Activated CD8-positive, alpha-beta memory T cell treated with anti-CD3 and anti-CD28 coated beads for 24 hours (primary cell): ENCODE results near the gene MKRN2.

Source experiments
- DNase-seq: peaks from one replicate; pipeline ENCODE4 v3.0.0-alpha.2; 2020

The MKRN2 gene

DNA sequence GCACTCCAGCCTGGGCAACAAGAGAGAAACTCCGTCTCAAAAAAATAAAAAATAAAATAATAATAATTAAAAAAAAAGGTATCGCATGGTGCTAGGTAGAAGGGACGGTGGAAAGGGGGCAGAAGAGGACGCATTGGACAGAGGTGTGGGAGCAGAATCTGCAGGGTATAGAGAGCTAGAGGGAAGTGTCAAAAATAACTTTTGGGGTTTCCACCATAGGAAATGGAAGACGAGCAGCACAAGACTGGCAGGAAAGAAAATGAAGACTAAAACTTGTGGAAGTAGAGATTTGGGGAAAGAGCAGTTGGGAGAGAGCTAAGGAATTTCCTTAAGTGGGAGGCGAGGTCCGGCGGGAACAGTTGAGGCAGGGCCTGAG is 585 bp upstream of the MKRN2 start:
- DNase-seq: no peak

DNA sequence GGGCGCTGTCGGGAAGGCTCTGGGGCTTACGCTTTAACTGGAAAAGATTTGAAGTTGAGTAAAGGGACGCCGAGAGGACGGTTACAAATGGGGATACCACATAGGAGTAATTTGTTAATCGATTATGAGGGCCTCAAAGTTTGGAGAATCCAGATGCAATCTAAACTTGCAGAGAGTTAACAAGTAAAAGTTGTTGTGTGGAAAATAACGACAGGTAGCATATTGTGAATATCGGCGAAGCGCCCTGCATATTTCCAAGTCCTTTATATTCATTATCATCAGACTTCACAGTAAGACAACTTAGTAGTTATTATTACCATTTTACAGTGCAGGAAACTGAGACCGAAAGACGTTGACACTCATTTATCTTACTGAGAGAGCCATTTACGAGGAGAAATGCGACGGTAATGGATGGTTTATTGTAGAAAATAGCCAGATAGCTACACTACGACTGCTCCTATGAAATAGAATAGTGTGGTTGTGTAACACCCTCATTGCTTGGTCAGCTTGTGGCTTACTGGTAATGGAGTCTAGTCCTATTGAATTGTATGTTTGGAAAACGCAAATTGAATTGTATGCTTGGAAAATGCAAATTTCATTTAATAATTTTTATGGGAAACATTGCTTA is 700 bp downstream of the MKRN2 start:
- DNase-seq: no peak

DNA sequence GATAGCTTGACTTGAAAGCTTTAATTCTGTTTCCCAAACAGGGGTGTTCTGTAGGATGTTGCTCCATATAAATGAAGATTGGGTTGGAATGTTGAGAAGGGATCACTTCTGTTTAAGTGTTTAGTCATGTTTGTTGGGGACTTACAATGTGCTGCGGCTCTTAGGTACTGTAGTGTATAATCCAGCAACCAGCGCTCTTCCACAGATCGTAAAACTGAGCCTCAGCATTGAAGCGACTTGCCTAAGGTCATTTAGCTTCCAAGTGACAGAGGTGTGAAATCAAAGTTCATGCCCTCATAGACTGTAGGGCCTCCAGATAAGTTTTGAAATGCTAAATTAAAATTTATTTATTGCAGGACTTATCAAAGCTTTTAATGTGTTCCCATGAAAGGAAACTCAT is 1.8 kb downstream of the MKRN2 start:
- no peak for DNase-seq

DNA sequence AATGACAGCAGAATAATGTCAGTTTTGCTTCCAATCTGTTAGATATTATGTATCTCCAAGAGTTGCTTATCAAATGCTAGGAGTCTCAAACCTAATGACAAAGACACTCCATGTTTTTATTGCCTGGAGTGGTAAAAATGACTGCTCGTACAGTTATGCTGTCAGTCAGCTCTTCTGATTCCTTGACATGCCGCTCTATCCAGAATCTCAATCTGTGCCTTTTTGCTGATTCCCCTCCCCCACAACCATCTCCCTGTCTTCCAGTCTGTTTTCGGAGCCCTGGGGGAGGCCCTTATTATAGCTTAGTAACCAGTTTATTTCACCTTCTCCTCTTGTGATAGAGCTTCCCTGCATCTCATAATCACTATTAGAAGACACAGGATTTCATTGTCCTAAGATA is 2.6 kb downstream of the MKRN2 start:
- DNase-seq: no peak

DNA sequence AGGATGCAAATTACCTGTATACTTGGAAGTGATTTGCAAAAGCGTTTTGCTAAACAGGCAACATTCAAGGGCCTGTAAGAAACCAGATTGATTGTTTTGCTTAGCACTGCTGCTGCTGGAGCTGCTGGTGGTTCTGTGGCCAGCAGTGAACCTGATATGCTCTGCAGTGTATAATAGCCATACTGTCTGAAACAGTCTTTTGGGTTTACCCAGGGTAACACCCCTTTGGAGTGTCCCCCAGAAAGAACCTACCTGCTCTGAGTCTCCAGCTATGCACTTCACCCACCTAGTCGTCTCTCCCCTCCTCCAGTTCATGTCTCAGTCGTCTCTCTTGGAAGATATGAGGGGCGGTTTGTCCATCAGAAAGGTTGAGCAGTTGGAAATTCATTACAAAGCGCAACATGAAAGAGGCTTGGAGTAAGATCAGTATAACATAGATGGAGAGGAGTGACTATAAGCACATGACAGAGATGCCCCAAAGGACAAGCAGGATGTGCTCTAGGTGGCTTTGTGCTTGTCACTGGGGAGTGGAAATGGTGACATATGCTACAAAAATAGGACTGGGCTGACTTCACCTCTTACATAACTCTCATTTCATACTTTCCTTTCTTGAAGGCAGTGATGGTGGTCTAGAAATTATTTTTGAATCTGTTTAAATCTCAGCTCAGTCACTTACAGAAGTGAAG is 3.8 kb downstream of the MKRN2 start:
- no peak for DNase-seq

DNA sequence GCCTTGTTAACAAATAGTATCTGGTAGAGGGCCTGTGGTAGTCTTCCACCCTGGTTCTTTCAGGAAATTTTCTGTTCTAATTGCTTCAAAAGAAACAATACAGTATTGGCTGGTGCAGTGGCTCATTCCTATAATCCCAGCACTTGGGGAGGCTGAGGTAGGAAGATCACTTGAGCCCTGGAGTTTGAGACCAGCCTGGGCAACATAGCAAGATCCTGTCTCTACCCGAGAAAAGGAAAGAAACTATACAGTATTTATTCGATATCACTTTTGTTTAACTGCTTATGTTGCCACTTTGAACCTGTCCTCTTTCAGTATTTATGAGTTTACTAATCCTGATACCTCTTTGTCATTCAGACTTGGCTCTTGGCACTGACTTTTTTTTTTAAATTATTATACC is 4.5 kb downstream of the MKRN2 start:
- DNase-seq: no peak

DNA sequence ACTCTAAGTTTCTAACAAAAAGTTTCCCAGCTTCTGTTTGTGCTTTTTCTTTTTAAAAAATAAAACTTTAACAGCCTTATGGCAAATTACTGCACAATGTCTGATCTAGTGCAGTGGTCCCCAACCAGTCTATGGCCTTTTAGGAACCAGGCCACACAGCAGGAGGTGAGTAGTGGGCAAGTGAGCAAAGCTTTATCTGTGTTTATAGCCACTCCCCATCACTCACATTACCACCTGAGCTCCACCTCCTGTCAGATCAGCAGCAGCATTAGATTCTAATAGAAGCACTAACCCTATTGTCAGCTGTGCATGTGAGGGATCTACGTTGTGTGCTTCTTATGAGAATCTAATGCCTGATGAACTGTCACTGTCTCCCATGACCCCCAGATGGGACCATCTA is 5.6 kb downstream of the MKRN2 start:
- no peak for DNase-seq

DNA sequence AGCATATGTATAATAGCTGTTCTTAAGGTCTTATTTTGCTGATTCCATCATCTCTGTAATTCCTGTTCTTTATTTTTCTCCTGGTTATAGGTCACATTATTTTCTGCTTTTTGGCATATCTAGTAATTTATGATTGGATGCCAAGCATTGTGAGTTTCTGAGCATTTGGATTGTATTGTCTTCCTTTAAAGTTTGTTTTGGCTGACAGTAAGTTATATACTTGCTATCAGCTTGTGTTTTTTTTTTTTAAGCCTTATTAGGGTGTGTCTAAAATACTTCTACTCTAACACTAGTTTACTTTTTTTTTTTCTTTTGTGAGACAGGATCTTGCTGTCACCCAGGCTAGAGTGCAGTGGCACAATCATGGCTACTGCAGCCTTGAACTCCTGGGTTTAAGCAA is 10.1 kb downstream of the MKRN2 start:
- DNase-seq: no peak

DNA sequence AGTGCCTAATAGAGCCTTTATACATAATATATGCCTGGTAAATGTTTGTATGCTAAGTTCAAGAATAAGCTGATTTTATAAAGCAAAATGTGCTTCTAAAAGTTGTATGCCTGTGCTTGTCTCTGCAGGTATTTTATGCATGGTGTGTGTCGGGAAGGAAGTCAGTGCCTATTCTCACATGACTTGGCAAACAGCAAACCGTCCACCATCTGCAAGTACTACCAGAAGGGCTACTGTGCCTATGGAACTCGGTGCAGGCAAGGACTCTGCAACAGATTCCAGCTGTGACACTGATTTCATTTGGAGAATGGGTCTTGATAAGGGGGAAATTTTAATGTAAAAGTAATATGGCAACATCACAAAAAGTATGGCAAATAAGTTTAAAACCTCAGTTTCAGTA is 11.9 kb downstream of the MKRN2 start:
- DNase-seq: no peak

DNA sequence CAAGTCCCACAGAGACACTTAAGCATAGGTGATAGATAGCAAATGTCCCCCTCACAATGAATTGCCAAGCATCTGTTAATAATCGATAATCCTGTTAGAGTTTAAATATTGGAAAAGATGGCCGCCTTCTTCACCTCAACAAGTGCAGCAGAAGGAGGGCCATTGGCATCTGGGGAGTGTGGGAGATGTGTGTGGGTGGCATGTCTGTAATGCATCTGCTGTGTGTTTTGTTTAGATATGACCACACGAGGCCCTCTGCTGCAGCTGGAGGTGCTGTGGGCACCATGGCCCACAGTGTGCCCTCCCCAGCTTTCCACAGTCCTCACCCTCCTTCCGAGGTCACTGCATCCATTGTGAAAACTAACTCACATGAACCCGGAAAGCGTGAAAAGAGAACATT is 12.9 kb downstream of the MKRN2 start:
- DNase-seq: no peak

DNA sequence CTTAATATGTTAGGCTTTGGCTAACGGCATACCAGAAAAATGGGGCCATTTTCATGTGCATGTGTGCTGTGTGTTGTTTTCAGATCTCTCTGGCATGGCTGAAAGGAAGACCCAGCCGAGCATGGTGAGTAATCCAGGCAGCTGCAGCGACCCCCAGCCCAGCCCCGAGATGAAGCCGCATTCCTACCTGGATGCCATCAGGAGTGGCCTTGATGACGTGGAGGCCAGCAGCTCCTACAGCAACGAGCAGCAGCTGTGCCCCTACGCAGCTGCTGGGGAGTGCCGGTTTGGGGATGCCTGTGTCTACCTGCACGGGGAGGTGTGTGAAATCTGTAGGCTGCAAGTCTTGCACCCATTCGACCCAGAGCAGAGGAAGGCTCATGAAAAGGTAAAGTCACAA is 15.1 kb downstream of the MKRN2 start:
- no peak for DNase-seq

DNA sequence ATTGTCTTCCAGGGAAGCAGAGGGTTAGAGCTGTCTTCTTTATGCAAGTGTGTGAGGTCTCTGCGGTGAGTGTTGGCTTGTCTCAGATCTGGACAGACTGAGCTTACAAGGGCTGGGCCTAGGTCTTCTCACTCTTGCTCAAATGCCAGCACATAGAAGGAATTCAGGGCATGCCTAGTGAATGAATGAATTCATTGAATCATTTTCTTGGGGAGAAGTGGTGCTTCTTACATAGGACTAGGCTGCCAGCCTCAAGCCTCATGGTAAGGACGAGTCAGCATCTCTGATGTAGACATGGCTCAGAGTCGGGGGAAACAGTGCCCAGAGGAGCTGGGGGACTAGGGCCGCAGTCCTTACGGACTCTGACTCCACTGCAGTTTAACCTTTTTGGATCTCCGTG is 17.2 kb downstream of the MKRN2 start:
- DNase-seq: no peak

DNA sequence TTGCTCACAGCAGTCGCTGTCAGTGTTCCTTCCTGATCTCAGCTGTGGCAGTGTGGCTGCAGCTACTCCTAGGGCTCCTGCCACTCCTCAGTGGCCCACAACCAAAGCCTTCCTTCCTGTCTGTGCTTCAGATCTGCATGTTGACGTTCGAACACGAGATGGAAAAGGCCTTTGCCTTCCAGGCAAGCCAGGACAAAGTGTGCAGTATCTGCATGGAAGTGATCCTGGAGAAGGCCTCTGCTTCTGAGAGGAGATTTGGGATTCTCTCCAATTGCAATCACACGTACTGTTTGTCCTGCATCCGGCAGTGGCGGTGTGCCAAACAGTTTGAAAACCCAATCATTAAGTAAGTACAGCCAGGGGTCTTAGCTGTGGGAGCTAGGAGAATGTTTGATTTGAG is 17.8 kb downstream of the MKRN2 start:
- no peak for DNase-seq

DNA sequence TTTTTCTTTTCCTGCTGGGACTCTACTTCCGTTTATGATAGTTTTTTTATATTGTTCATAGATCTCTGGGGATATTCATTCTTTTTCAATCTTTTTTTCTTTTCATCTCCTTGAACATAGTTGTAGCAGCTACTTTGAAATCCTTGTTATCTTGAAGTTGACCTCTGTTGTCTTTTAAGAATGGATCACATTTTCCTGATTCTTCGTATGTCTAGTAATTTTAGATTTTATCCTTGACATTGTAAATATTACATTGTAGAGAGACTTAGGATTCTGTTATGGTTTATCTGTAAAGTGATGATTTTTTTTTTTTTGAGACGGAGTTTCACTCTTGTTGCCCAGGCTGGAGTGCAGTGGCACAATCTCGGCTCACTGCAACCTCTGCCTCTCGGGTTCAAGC is 20.5 kb downstream of the MKRN2 start:
- no peak for DNase-seq

DNA sequence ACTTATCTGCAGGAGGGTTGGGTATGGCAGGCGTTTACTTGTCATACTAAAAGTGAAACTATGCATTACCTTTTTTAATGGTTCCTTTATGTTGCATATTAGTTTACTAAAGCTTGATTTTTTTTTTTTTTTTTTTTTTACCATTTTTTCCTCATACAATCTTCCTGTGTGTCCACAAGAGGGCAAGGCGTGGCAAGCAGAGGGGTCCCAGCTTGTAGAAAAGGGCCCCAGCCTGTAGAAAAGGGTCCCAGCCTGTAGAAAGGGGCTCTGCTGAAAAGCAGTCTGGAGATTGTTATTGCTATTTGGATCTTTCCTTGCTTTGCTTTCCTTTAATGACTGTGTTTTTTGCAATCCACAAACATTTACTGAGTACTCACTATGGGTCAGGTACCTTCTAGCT is 21.9 kb downstream of the MKRN2 start:
- no peak for DNase-seq

DNA sequence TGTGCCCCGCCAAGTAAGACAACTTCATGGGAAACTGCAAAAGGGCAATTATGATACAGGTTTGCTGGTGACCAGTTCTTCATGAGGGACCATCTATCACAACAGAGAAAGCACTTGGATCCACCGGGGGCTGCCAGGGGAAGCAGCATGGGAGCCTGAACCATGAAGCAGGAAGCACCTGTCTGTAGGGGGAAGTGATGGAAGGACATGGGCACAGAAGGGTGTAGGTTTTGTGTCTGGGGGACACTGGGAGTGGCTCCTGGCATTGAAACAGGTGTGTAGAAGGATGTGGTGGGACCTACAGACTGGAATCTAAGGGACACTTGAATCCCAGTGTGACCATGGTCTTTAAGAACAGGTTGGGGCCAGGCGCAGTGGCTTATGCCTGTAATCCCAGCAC is 22.6 kb downstream of the MKRN2 start:
- no peak for DNase-seq

DNA sequence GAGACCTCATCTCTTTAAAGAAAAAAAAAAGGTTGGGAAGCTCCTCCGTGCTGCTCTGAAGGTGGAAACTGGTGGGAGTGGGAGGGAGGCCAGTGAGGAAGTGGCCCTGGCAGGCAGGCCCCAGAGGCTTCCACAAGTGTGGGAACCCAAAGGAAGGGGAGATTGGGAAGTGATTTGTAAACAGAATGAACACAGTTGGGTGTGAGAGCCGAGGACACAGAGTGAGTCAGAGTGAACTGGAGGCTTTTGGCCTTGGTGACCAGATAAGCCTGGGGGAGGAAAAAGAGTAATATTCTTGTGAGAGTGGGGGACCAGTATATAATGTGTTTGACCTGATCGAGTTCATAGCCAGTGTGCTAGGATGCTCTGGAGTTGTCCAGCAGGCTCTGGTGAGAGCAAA is 23.0 kb downstream of the MKRN2 start:
- DNase-seq: no peak

DNA sequence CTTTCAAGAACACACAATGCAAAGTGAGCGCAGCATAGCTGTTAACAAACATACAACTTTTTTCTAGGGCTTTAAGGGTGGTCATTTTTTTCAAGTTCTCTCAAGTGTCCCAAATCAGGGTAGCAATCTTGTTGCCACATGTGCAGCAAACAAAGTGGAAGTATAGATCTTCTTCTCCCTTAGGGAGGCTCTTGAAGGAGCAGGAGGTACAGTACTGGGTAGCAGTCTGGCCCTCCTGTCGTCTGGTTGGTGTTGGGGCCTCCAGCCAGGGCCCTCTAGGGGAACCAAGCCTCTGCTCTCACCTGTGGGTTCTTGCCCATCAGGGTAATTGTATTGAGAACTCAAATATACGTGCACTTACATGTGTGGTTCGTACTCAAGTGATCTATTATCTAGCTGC is 25.8 kb downstream of the MKRN2 start:
- DNase-seq: no peak

DNA sequence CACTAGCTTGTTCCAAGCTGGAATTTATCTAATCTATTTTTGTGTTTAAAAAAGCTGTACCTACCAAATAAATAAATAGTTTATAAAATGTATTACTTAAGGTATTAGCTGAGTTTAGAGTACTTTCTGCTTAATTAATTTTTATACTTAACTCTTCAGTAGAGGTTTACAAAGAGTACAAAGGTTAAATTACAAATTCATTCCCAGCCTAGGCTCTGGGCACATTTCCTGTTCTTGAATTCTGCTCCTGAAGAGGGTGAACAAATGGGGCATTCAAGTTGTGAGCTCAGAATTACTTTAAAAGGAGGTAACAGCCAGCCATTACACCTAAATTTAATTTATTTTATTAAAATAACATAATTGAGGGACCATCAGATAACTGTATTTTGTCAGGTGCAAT is 26.4 kb downstream of the MKRN2 start:
- no peak for DNase-seq

DNA sequence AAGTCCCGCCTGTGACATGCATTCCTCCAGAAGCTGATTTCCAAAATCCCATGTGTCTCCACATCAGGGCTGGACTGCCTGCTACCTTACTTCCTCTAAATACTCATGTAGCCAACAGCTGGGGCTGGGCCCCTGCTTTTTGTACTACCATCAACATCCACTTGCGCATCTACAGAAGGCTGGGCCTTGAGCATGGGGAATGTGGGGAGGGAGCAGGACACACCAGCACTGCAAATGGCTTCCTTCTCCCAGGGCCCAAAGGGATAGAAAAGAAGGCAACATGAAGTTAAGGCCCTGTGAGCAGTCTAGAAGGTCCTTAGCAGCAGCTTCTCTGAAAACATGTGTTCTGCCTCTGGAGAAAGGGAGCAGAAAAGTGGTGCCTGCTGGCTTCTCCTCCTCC is 27.2 kb downstream of the MKRN2 start:
- no peak for DNase-seq

DNA sequence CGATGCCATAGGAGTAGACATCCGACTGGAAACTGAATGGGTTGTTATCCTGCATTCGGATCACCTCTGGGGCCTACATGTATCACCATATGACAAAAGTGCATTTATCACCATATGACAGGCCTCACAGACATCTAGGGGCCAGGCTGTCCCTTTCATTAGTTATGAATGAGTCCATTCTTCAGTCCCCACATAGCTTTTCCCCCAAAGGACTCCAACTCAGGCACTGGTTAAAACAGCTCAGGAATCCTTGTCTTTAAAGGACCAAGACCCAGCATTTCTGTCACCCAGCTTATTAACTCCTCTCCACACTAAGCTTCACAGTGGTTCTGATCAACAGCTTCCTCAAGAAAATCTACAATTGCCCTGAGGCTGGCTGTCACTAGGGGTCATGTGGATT is 28.3 kb downstream of the MKRN2 start:
- DNase-seq: no peak

DNA sequence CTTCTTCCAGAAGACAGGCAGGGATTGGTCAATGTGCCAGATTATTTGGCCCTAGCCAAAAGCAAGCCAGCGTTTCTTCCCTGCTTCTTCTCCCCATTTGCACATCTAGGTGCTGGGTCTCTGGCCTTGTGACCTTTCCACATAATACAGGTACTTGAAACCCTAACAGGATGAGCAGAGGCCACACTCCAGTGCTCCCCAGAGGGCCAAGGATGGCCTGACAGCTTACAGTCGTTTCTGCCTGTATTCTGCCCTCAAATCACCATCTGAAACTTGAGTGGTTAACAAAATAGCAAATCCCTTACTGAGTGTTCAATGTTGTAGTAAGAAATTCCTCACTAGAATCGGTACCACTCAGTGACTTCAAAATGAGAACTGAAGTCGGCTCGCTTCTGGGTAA is 29.1 kb downstream of the MKRN2 start:
- no peak for DNase-seq

DNA sequence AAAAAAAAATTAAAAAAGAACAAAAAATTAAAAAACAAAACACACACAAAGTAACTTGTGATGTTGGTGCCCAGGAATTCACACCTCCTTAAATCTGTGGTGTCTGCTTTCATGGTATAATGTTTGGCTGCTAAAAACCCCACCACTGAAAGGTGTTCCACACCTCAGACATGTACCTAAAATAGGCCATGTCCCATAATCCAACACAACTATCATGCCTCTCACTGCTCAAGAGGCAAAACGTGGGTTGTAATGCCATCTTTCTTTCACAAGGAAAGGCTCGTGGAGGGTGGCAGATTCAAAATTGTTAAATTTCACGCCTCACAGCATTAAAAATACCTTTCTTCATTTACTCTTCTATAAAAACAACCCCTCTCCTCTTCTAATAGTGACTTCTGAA is 29.5 kb downstream of the MKRN2 start:
- no peak for DNase-seq

DNA sequence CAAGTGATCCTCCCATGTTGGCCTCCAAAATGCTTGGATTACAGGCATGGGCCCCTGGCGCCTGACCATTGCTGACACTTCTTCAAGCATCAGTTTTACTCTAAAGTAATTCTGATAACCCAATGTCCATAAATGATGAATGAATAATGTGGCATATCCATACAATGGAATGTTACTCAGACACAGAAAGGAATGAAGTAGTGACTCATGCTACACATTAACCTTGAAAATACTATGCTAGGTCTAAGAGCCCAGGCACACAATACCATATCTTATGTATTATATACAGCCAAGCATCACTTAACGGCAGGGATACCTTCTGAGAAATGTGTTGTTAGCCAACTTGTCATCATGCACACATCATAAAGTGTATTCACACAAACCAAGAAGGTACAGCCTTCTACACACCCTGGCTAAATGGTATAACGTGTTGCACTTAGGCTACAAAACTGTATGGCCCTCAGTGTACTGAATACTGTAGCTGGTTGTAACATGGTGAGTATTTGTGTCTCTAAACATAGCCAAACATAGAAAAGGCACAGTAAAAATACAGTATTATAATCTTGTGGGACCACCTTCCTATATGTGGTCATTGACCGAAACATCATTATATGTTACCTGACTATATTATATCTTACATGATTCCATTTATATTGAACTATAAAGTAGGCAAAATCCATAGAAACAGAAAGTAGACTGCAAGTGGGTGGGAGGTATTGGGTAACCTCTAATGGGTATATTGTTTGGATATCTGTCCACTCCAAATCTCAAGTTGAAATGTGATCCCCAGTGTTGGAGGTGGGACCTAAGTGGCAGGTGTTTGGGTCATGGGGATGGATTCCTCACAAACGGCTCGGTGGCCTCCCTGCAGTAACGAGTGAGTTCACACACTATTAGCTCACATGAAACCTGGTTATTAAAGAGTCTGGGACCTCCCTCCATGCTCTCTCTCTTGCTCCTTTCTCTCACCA is 31.4 kb downstream of the MKRN2 start:
- no peak for DNase-seq
